Smooth muscle cell (in vitro differentiated cells): ENCODE results near the gene EPN1. TPM values are rescaled to one million over a fixed set of nuclear protein-coding genes. Genes with fewer than 3 reads are reported as not detected.

ENCODE experiments used
- DNase-seq: peaks from one replicate; lab custom pipeline; 2025; ENCODE audit not compliant: unreplicated experiment; lab: John Stamatoyannopoulos, UW
- H2AFZ ChIP-seq: fragments of 200-600 bp; sonication (generic); 2 replicates; pipeline ENCODE4 v1.6.0; 2016; ENCODE audit warnings: antibody characterized with exemption, low read depth, mild to moderate bottlenecking
- H3F3A ChIP-seq: fragments of 200-600 bp; sonication (generic); 2 replicates; pipeline ENCODE4 v1.6.0; 2017; ENCODE audit warnings: antibody characterized with exemption, low read depth
- H3K27ac ChIP-seq: fragments of 200-600 bp; sonication (generic); 2 replicates; pipeline ENCODE4 v1.5.1; 2016; ENCODE audit warnings: low read depth, mild to moderate bottlenecking
- H3K27me3 ChIP-seq: fragments of 200-600 bp; sonication (generic); 2 replicates; pipeline ENCODE4 v1.6.1; 2016; ENCODE audit warnings: low read depth, mild to moderate bottlenecking
- H3K36me3 ChIP-seq: fragments of 200-600 bp; sonication (generic); 2 replicates; pipeline ENCODE4 v1.5.1; 2016; ENCODE audit warnings: low read depth
- H3K4me1 ChIP-seq: fragments of 200-600 bp; sonication (generic); 2 replicates; pipeline ENCODE4 v1.5.1; 2016; ENCODE audit warnings: low read depth
- H3K4me2 ChIP-seq: fragments of 200-600 bp; sonication (generic); 2 replicates; pipeline ENCODE4 v1.6.0; 2016; ENCODE audit warnings: mild to moderate bottlenecking
- H3K4me3 ChIP-seq: fragments of 200-600 bp; sonication (generic); 2 replicates; pipeline ENCODE4 v1.5.1; 2016; ENCODE audit warnings: mild to moderate bottlenecking
- H3K79me2 ChIP-seq: fragments of 200-600 bp; sonication (generic); 2 replicates; pipeline ENCODE4 v1.6.0; 2016; ENCODE audit warnings: low read depth, mild to moderate bottlenecking
- H3K9ac ChIP-seq: fragments of 200-600 bp; sonication (generic); 2 replicates; pipeline ENCODE4 v1.6.0; 2016; ENCODE audit warnings: low read depth
- H3K9me3 ChIP-seq: fragments of 200-600 bp; sonication (generic); replicated peaks from 2 replicates; pipeline ENCODE4 v1.5.1; 2016; ENCODE audit warnings: low read depth
- H4K20me1 ChIP-seq: fragments of 200-600 bp; sonication (generic); 2 replicates; pipeline ENCODE4 v1.6.0; 2016; ENCODE audit warnings: low read depth
- CTCF ChIP-seq: fragments of 200-600 bp; sonication (generic); IDR thresholded peaks from 2 replicates; pipeline ENCODE4 v1.5.1; 2017; ENCODE audit warnings: borderline replicate concordance, mild to moderate bottlenecking, antibody characterized with exemption; ENCODE audit not compliant: insufficient read depth, poor library complexity, severe bottlenecking
- WGBS: methylation state at CpG from one replicate; pipeline ENCODE4 v1.1.7; 2016; ENCODE audit warnings: low lambda C conversion rate; 5-methylcytosine and 5-hydroxymethylcytosine counted together
- polyA plus RNA-seq: library from polyadenylated mRNA; unstranded; fragments of >200 nt; fragmentation: Nextera tagmentation; extraction: Ambion mirVana; gene quantifications from 2 replicates; pipeline ENCODE4 v1.2.1, GENCODE V29; 2016
- total RNA-seq: library from RNA; depleted of rRNA; stranded (reverse); fragments of >200 nt; gene quantifications from 2 replicates; pipeline ENCODE4 v1.2.3, GENCODE V29; 2014

The EPN1 gene
- total and polyA plus RNA-seq, 2 experiments from 2014 or later = 25.3 to 121 TPM

- Histone ChIP-seq H3K9ac (peak overlapping the region; percentile 99), H2AFZ (no peak overlapping the region), H3K4me1 (peaks cover 23% of the 10 kb centered on the region), H4K20me1 (peaks cover 65% of the 10 kb centered on the region), H3K4me2 (peak overlapping the region; percentile 98), H3K9me3 (no peaks in the 10 kb centered on the region), H3F3A (no peaks in the 10 kb centered on the region), H3K27me3 (no peaks in the 10 kb centered on the region), H3K79me2 (peaks cover 66% of the 10 kb centered on the region), H3K4me3 (peak overlapping the region; percentile 86), H3K36me3 (no peaks in the 10 kb centered on the region), H3K27ac (peak overlapping the region; percentile 97)
- no peak for DNase-seq
- WGBS = 78% methylated on average over 18 of the region's 18 CpGs
- no peak for TF ChIP-seq CTCF
These were observed 17.9 kb upstream of the EPN1 start for GRCh38 chr19:55656988-55657747.

- Histone ChIP-seq H3K27ac (no peak overlapping the region), H3K4me3 (no peak overlapping the region), H3K4me1 (peaks cover 23% of the 10 kb centered on the region), H3K9me3 (no peaks in the 10 kb centered on the region), H4K20me1 (peaks cover 83% of the 10 kb centered on the region), H3F3A (no peaks in the 10 kb centered on the region), H3K9ac (no peak overlapping the region), H2AFZ (no peak overlapping the region), H3K4me2 (no peak overlapping the region), H3K27me3 (no peaks in the 10 kb centered on the region), H3K79me2 (peaks cover 83% of the 10 kb centered on the region), H3K36me3 (peaks cover 6% of the 10 kb centered on the region)
- DNase-seq = no peak
- WGBS = 94% methylated on average over 36 of the region's 37 CpGs
- TF ChIP-seq CTCF = no peak
These were observed 16.1 kb upstream of the EPN1 start for GRCh38 chr19:55658846-55659459.

DNA sequence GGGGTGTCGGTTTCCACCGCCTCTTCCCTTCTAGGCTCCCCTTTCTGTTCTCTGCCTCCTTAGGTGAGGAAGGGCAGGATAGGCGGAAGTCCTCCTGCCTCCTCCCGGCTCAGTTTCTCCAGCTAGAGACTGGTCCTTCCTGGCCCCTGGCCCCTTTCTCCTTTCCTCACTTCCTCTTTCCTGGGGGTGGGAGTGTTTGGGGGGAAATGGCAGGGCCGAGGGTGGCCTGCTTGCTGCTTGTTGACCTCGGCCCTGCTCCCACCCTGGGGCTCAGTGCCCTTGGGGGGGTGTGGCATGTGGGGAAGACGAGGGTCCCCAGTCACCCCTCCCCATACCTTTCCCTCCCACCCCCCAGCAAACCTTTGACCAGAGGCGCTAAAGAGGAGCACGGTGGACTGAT is 15.2 kb upstream of the EPN1 start:
- no peak overlapping the region for H3K4me2 ChIP-seq
- no peak overlapping the region for H3K4me3 ChIP-seq
- peaks cover 6% of the 10 kb centered on the region for H3K36me3 ChIP-seq
- H3F3A ChIP-seq = no peaks in the 10 kb centered on the region
- H3K9me3 ChIP-seq = no peaks in the 10 kb centered on the region
- TF ChIP-seq CTCF = no peak
- no peak overlapping the region for H3K27ac ChIP-seq
- no peaks in the 10 kb centered on the region for H3K27me3 ChIP-seq
- H3K9ac ChIP-seq = no peak overlapping the region
- 96% methylated on average over 6 of the region's 9 CpGs for WGBS
- no peak overlapping the region for H2AFZ ChIP-seq
- H3K79me2 ChIP-seq = peaks cover 89% of the 10 kb centered on the region
- no peak for DNase-seq
- peaks cover 23% of the 10 kb centered on the region for H3K4me1 ChIP-seq
- peaks cover 91% of the 10 kb centered on the region for H4K20me1 ChIP-seq
